Fibroblast of skin of left biceps (primary cell): ENCODE results near the gene AHNAK.
"Not testable (repeated sequence)": the region's sequence is repeated elsewhere in the genome, so short reads cannot be mapped to it uniquely, and the experiment has no call there.

Experiments
- DNase-seq, 2 experiments: peaks; one replicate each; pipeline ENCODE4 v3.0.0-alpha.2; 2013; ENCODE audit warnings: low read depth in 2 of 2

Gene AHNAK

GRCh38 chr11:62535802-62536201, 10.8 kb downstream of the AHNAK start:
- DNase-seq, result no peak

DNA sequence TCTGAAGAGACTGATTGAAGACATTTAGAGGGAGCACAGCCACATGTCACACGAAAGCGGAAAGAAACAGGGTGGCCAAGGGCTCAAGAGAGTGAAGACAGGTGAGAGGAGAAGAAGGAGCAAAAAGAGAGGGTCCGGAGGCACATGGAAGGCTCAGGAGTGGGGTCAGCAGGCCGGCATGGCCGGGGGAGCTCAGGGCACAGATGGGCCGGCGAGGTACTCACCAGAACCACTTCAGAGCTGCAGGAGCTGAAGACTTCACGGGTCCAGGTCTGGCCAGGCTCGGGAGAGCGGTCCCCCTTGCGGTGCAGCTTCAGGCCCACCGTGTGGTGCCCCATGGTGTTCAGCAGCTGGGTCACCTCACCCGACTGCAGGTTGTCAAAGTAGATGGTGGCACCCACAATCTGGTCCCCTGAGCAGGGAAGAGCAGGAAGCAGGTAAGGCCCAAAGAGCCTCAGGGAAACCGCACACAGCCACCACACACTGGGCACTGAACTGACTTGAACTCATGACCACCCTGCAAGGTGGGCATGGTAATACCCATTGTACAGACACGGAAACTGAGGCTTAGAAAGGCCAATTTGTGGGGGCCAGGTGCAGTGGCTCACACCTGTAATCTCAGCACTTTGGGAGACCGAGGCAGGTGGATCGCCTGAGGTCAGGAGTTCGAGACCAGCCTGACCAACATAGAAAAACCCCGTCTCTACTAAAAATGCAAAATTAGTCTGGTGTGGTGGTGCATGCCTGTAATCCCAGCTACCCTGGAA, 11.6 kb downstream of the AHNAK start:
- no peak for DNase-seq

DNA sequence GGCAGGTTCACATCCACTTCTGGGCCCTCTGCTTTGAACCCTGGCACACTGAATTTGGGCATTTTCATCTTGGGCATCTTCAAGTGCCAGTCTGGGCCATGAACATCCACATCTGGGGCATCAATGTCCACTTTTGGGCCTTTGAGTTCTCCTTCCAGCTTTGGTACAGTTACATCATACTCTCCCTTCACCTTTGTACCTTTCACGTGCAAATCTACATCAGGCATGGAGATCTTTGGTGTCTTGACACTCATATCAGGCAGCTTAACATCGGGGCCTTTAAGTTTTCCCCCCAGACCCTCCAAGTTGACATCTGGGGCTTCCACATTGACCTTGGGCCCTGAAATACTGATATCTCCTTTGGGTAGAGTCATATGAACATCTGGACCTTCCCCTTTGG, 14.5 kb downstream of the AHNAK start:
- DNase-seq, result no peak

DNA sequence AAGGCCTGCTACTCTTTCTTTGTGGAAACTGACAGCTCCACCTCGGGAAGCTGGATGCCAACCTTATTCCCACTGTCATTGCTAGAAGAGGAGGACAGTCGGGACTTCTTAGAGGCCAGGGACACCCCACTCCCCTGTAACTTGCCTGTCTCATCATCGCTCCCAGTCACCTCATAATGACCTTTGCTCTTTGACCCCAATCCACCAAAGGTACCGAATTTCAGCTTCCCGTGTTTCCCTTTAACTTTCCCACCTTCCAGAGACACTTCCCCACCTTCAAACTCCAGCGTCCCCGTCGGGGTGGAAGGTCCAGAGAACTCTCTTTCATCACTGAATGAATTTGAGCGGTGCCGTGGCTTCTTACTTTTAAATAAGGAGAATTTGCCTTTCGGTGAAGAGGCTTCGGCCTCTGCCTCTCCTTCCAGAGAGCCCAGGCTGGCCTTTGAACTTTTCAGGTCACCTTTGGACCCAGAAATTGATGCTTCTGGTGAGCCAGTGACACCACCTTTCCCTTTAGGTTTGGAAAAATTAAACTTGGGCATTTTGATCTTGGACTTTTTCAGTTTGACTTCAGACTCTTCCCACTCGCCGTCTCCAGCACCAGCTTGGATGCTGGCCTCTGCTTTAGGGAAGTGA, 29.8 kb downstream of the AHNAK start:
- DNase-seq, result no peak

DNA sequence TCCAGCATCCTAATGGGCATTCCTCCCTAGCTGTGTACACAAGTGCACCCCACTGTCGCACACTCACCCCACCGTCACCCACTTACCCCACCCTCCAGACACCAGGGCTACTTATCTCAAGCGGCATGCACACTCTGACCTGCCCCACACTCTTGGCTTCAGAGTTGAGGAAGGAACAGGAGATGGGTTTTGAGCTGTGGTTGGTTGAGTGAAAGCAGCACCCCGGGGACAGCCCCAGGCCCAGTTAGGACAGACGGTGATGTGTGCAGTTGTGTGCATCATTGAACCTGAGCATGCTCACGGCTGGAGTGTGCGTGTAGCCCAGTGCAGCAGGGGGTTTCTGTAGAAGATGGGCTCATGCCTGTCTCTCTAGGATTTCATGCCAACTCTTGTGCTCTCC, 32.5 kb downstream of the AHNAK start:
- DNase-seq, result no peak

- no peak for DNase-seq
Observed at GRCh38 chr11:62513626-62514025, 33.0 kb downstream of the AHNAK start.

GRCh38 chr11:62512961-62513360, 33.6 kb downstream of the AHNAK start:
- no peak for DNase-seq

DNA sequence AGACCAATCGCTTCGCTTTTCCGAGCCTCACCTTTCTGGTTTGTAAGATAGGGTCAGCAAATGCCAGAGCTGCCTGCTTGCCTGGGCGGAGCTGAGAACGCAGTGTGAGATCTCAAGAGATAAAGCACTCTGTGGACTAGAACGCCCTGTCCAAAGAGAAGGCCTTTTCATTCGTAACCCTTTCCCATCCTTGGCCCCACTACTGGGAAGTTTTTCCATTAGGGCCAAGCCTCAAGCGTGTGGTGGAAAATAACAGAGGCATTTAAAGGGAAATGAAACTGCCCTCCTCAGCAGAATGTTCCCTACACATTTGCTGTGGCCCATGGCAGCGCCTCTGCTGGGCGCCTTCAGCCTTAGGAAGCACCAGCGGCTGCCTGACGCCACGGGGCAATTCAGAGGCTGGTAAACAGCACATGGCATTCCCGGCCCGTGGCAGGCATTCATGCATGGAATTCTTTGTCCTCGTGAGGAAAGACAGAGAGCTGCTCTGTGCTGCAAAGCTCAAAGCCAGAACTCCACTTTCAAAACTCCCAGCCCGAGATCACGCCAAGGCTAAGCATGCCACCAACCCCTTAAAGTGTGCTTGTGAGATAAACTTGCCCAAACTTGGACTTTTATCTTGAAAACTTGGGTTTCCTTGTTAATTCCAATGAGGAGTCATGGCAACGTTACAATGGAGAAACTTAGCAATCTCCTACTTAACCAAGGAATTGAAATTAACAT, 38.1 kb downstream of the AHNAK start:
- no peak for DNase-seq

DNA sequence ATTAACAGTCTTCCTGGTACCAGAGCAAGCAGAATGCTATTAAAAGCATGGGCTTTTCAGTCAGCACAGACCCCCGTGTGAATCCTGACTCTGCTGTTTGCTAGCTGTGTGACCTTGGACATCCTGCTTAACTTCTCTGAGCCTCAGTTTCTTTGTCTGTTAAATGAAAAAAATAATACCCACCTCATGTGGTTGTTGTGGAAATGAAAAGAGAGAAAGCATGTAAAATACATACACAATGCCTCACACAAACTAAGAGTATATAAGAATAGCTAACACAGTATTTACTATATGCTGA, 39.5 kb downstream of the AHNAK start:
- DNase-seq, result no peak

GRCh38 chr11:62506413-62507124, 40.0 kb downstream of the AHNAK start:
- no peak for DNase-seq

- no peak for DNase-seq
Observed at GRCh38 chr11:62505440-62506091, 41.0 kb downstream of the AHNAK start.

DNA sequence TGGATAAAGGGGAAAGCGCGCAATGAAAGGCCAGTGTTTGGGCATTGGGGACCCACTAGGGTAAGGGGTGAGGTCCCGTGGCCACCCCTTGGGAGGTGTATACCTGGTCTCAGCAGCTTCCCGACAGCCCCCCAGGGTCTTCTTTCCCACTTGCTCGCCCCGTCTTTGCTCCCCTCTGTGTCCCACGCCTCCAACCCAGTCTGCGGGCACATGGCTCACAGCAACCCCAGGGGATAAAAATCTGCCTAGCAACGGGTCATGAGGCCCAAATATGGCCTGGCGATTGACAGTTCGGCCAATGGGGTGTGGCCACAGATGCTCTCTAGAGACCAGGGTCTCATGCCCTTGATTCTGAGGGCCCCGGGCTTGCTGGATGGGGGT, 41.6 kb downstream of the AHNAK start:
- DNase-seq, result no peak

GRCh38 chr11:62504158-62504973, 42.2 kb downstream of the AHNAK start:
- DNase-seq, result no peak

DNA sequence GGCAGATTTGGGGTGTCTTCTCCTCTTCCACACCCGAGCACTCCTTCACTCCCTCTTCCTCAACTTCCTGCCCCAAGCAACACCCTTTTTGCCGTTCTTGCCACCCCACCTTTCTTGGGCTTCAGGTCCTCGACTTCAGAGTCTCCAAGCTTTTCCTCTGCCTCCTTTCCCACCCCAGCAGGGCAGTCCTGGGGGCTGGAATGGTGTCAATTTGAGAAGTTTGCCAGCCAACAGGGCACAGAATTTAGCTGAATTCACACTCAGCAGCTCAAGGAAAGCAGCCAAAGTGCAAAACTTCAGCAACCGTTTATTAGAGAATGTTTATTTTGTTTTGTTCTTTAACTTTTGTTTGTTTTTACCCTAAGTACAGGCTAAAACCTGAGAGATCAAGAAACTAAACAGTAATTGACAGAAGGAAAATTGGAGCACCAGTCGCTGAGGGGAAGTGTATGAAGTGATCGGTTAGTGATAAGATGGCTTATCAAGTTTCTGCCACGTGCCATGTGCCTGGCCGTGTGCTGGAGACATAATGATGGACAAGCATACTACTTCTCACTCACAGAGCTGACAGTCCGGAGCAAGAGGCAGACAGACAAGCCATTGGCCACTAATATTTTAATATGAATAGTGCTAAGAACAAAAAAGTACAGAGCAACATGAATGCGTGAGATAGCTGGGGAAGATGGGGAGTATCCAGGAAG, 44.4 kb downstream of the AHNAK start:
- no peak for DNase-seq

DNA sequence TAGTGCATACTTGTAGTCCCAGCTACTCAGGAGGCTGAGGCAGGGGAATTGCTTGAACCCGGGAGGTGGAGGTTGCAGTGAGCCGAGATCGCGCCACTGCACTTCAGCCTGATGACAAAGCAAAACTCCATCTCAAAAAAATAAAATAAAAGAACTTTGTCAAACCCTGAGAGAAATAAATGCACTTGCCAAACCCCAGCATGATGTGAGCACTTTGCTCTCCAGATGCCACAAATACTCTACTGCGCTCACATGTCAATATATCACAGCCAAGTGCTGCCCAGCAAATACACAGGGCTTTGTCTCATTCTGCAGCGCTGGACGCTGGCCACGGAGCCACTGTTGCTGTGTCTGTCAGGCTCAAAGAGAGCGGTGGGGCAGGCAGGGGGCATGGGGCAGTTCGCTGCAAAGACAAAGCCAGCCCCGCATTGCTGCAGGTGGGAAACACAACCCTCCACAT, 45.1 kb downstream of the AHNAK start:
- no peak for DNase-seq

DNA sequence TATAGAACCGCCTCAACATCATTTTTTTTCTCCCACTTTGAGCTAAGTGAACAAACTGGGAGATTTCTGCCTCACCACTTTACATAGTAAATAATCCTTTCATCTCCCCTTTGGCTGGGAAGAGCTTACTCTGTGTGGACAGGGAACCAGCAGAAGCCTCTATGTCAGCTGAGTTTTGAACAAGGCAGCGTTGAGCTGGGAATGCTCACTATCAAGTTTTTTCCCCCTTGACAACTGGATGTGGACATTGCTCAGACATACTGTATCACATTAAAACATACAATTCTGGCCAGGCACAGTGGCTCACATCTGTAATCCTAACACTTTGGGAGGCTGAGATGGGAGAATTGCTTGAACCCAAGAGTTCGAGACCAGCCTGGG, 46.0 kb downstream of the AHNAK start:
- no peak for DNase-seq

- no peak for DNase-seq
Observed at GRCh38 chr11:62499944-62500649, 46.5 kb downstream of the AHNAK start.

DNA sequence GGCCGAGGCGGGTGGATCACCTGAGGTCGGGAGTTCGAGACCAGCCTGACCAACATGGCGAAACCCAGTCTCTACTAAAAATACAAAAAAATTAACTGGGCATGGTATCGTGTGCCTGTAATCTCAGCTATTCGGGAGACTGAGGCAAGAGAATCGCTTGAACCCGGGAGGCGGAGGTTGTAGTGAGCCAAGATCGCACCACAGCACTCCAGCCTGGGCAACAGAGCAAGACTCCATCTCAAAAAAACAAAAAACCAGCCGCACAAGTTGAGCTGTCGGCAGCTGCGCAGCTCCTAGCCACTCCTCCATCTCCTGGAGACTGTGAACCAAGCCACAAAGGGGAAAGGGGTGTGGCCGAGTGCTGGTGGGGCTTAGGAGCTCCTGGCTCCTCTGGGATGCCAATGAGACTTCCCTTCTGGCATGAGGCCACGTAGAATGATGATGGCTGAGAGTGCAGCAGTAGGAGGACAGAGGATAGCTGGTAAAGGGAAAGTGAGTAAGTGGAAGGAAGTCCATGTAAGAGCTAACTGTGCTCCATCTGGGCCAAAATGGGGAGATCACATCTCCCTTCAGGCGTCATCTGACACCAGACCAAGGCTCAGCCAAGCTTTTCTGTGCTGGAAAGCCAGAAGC, 47.2 kb downstream of the AHNAK start:
- not testable (repeated sequence) for DNase-seq
